Natural killer cell (primary cell): Measurements from ENCODE around the gene MGP. TPM values are rescaled to one million over a fixed set of nuclear protein-coding genes. Genes with fewer than 3 reads are reported as not detected.

Experiments
- ATAC-seq, 3 donors: fragments of 150-1000 bp in 2 of 3; fragments of 200-7000 bp in 1 of 3; cut with Tn5 transposase; 1 replicate in 1 of 3; 2 replicates in 2 of 3; pipeline ENCODE4 v1.10.0; 2021; ENCODE audit warnings: mild to moderate bottlenecking in 2 of 3, moderate library complexity in 2 of 3
- DNase-seq, 2 donors: peaks; one replicate each; pipeline versions ENCODE4 v3.0.0 to v3.0.0-alpha.2; 2013 to 2021; ENCODE audit warnings: mixed read lengths in 1 of 2
- H3K27ac ChIP-seq: one replicate; pipeline ENCODE4 v1.5.1; 2013; ENCODE audit warnings: mild to moderate bottlenecking, low read length
- H3K27me3 ChIP-seq: one replicate; pipeline ENCODE4 v1.6.1; 2013; ENCODE audit warnings: low read length; ENCODE audit not compliant: control insufficient read depth, insufficient read depth
- H3K36me3 ChIP-seq: one replicate; pipeline ENCODE4 v1.6.1; 2013; ENCODE audit warnings: low read length; ENCODE audit not compliant: control insufficient read depth, insufficient read depth
- H3K4me1 ChIP-seq: one replicate; pipeline ENCODE4 v1.6.1; 2013; ENCODE audit warnings: low read length; ENCODE audit not compliant: control insufficient read depth, insufficient read depth
- H3K4me3 ChIP-seq: one replicate; pipeline ENCODE4 v1.5.1; 2013; ENCODE audit warnings: low read length
- H3K9me3 ChIP-seq: one replicate; pipeline ENCODE4 v1.6.1; 2013; ENCODE audit warnings: low read length; ENCODE audit not compliant: control insufficient read depth, insufficient read depth
- H3K27ac Mint-ChIP-seq, 2 donors: one replicate each; pipeline ENCODE4 v1.8.0; 2022; ENCODE audit warnings: mild to moderate bottlenecking in 2 of 2, mixed read lengths in 2 of 2, moderate library complexity in 1 of 2
- H3K27me3 Mint-ChIP-seq, 2 donors: one replicate each; pipeline ENCODE4 v1.8.0; 2022; ENCODE audit warnings: low read depth in 2 of 2, mixed read lengths in 2 of 2
- H3K36me3 Mint-ChIP-seq: one replicate; pipeline ENCODE4 v1.8.0; 2022; ENCODE audit warnings: mixed read lengths
- H3K4me1 Mint-ChIP-seq, 2 donors: one replicate each; pipeline ENCODE4 v1.8.0; 2022; ENCODE audit warnings: mixed read lengths in 2 of 2
- H3K4me3 Mint-ChIP-seq: one replicate; pipeline ENCODE4 v1.8.0; 2022; ENCODE audit warnings: mild to moderate bottlenecking, moderate library complexity, mixed read lengths
- H3K9me3 Mint-ChIP-seq, 2 donors: one replicate each; pipeline ENCODE4 v1.8.0; 2022; ENCODE audit warnings: mixed read lengths in 2 of 2
- WGBS: methylation state at CpG from one replicate; pipeline ENCODE4 v1.1.7; 2013; ENCODE audit warnings: missing lambda C conversion rate; ENCODE audit not compliant: insufficient coverage; 5-methylcytosine and 5-hydroxymethylcytosine counted together
- intact Hi-C: fragments of 100-400 bp; cut with micrococcal nuclease; formaldehyde crosslinking; loops from one replicate; pipeline ENCODE4 v1.14.2; 2022
- total RNA-seq, 4 donors: library from RNA; stranded (reverse); fragments of 120-200 nt in 1 of 4; gene quantifications; one replicate each; pipeline versions ENCODE4 v1.2.3 to v1.2.4, GENCODE V29; 2013 to 2022
- TF ChIP-seq, protein P1 (sequence below): fragments of 200-600 bp; IDR thresholded peaks from one replicate; pipeline ENCODE4 v1.8.0; 2022; ENCODE audit warnings: antibody characterized with exemption

Gene MGP
- total RNA-seq, 3 donors from 2014 or later (not counting 1 experiment from before 2014, with no cell fraction given), result 0.89 to 1.1 TPM; not detected in 1

DNA sequence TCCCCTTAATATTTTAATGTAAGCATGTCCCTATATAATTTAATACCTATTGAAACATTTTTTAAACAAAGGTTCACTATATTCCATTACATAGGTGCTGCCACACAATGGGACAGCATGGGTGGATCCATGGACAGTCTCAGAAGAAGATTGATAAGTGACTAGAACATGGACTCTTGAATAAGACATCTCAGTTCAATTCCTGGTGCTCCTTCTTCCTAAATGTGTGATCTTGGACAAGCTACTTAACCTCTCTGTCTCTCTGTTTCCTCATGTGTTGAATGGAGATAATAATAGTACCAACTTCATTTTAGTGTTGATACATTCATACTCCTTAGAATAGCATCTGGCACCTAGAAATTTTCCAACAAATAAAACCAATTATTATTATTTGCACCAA is 41.3 kb downstream of the MGP start:
- Mint-ChIP-seq H3K27ac (no peak overlapping the region), H3K36me3 (no peaks in the 10 kb centered on the region), H3K4me1 (peaks cover 0 to 5% of the 10 kb centered on the region in 2 donors), H3K27me3 (peaks cover 0 to 15% of the 10 kb centered on the region in 2 donors), H3K4me3 (no peak overlapping the region), H3K9me3 (no peaks in the 10 kb centered on the region)
- Histone ChIP-seq H3K27ac (no peak overlapping the region), H3K4me3 (no peak overlapping the region), H3K9me3 (no peaks in the 10 kb centered on the region), H3K36me3 (no peaks in the 10 kb centered on the region), H3K27me3 (no peaks in the 10 kb centered on the region), H3K4me1 (no peaks in the 10 kb centered on the region)
- no peak for DNase-seq
- ATAC-seq, result no peak
- TF ChIP-seq, protein P1, sequence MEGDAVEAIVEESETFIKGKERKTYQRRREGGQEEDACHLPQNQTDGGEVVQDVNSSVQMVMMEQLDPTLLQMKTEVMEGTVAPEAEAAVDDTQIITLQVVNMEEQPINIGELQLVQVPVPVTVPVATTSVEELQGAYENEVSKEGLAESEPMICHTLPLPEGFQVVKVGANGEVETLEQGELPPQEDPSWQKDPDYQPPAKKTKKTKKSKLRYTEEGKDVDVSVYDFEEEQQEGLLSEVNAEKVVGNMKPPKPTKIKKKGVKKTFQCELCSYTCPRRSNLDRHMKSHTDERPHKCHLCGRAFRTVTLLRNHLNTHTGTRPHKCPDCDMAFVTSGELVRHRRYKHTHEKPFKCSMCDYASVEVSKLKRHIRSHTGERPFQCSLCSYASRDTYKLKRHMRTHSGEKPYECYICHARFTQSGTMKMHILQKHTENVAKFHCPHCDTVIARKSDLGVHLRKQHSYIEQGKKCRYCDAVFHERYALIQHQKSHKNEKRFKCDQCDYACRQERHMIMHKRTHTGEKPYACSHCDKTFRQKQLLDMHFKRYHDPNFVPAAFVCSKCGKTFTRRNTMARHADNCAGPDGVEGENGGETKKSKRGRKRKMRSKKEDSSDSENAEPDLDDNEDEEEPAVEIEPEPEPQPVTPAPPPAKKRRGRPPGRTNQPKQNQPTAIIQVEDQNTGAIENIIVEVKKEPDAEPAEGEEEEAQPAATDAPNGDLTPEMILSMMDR, result no peak
- intact Hi-C loops, result loop anchor here (10.0 kb wide), 1 partner anchor 120 kb away; no protein-coding TSS in a partner anchor

DNA sequence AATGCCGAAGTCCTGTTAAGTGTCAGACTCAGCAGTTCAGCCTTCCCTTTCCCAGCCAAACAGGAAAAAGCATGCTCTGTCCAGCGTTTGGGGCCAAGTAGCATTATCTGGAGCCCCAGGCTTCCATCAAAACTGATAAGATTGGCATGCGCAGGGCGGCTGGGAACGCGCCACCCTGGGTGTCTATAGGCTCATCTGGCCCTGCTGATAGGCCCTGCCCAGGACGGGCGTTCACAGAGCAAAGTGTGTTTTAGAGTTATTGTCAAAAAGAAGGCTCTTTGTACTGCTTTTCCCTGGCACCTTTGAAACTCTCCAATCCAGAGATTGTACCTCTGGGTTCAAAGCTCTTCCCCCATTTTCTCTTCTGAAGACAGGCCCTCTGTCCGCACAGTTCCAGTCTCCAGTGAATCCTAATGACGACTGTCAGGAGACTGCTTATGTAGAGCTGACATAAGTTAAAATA is 42.2 kb downstream of the MGP start, which contains the start of gene ART4:
TSS of gene ART4 (minus strand) at position 102 of the 463 bp plus-strand sequence. CDS start 413 bp downstream, outside the sequence.
- TF ChIP-seq, protein P1, result no peak
- Histone ChIP-seq H3K27me3 (peaks cover 2% of the 10 kb centered on the region), H3K9me3 (no peaks in the 10 kb centered on the region), H3K27ac (no peak within 1 kb of the TSS), H3K36me3 (no peaks in the 10 kb centered on the region), H3K4me3 (no peak within 1 kb of the TSS), H3K4me1 (no peaks in the 10 kb centered on the region)
- peaks cover 0 to 5% of the 10 kb centered on the region in 2 donors for H3K4me1 Mint-ChIP-seq
- H3K9me3 Mint-ChIP-seq, result no peaks in the 10 kb centered on the region
- WGBS, result 87% methylated on average over 10 of the region's 10 CpGs
- H3K36me3 Mint-ChIP-seq, result no peaks in the 10 kb centered on the region
- peaks cover 0 to 20% of the 10 kb centered on the region in 2 donors for H3K27me3 Mint-ChIP-seq
- no peak within 1 kb of the TSS for H3K4me3 Mint-ChIP-seq
- H3K27ac Mint-ChIP-seq, result no peak within 1 kb of the TSS
- intact Hi-C loops, result loop anchor here (10.0 kb wide), 1 partner anchor 119 kb away; no protein-coding TSS in a partner anchor
- no peak for DNase-seq
- no peak for ATAC-seq

DNA sequence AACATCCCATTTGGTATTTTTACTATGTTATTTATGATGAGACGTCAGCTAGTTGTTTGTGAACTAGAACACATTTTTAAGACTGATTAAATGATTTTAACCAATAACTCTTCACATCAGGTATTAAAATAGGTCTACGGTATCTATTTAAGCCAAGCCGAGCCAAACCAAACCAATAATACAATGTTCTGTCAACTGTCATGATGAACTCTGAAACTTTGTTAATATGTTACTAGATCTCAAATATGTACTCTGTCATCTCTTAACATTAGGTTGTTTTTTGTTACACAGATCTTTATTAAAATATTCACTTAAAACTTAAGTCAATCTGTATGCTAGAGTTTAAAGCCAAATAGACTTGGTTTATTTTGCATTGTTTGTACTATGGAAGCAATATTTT is 43.3 kb downstream of the MGP start:
- Histone ChIP-seq H3K4me3 (no peak overlapping the region), H3K9me3 (no peaks in the 10 kb centered on the region), H3K36me3 (no peaks in the 10 kb centered on the region), H3K4me1 (no peaks in the 10 kb centered on the region), H3K27me3 (peaks cover 4% of the 10 kb centered on the region), H3K27ac (no peak overlapping the region)
- intact Hi-C loops, result loop anchor here (10.0 kb wide), 1 partner anchor 118 kb away; no protein-coding TSS in a partner anchor
- DNase-seq (no peak), ATAC-seq (no peak)
- H3K4me3 Mint-ChIP-seq, result no peak overlapping the region
- peaks cover 0 to 5% of the 10 kb centered on the region in 2 donors for H3K4me1 Mint-ChIP-seq
- no peaks in the 10 kb centered on the region for H3K36me3 Mint-ChIP-seq
- H3K9me3 Mint-ChIP-seq, result no peaks in the 10 kb centered on the region
- TF ChIP-seq, protein P1, result no peak
- WGBS, result no CpG with 5 or more reads among the region's 3 CpGs
- peaks cover 0 to 16% of the 10 kb centered on the region in 2 donors for H3K27me3 Mint-ChIP-seq
- no peak overlapping the region for H3K27ac Mint-ChIP-seq

DNA sequence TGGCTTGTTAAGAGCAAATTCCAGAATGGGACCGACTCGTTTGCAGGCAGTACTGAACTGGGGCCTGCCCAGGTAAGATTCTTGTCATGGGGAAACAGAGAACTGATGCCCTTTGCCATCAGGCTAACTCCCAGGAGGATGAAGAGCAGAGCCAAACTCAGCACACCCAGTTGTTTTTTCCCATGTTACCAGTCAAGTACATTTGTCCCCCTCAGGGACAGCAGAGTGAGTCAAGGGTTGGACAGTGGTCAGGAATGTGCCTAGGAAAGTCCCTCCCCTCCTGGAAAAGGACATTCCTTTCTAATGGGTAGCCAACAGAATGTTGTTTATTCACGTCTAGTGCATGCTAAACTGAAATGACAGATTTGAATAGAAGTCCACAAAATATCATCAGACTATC is 43.9 kb downstream of the MGP start:
- H3K36me3 ChIP-seq, result no peaks in the 10 kb centered on the region
- no peak overlapping the region for H3K27ac ChIP-seq
- 81% methylated on average over 2 of the region's 3 CpGs for WGBS
- no peak overlapping the region for H3K4me3 Mint-ChIP-seq
- intact Hi-C loops, result loop anchor here (10.0 kb wide), 1 partner anchor 117 kb away; no protein-coding TSS in a partner anchor
- peaks cover 4% of the 10 kb centered on the region for H3K27me3 ChIP-seq
- no peak for ATAC-seq
- no peaks in the 10 kb centered on the region for H3K36me3 Mint-ChIP-seq
- H3K27me3 Mint-ChIP-seq, result peaks cover 0 to 16% of the 10 kb centered on the region in 2 donors
- no peak overlapping the region for H3K4me3 ChIP-seq
- H3K4me1 ChIP-seq, result no peaks in the 10 kb centered on the region
- TF ChIP-seq, protein P1, result no peak
- peaks cover 0 to 5% of the 10 kb centered on the region in 2 donors for H3K4me1 Mint-ChIP-seq
- no peaks in the 10 kb centered on the region for H3K9me3 Mint-ChIP-seq
- H3K9me3 ChIP-seq, result no peaks in the 10 kb centered on the region
- H3K27ac Mint-ChIP-seq, result no peak overlapping the region
- no peak for DNase-seq
